Measurements from ENCODE around the gene CLDN7. TPM values are rescaled to one million over a fixed set of nuclear protein-coding genes. Genes with fewer than 3 reads are reported as not detected.
A peak's percentile ranks its signal among the peaks of the same experiment; 100 is the strongest.

CLDN7 gene, protein sequence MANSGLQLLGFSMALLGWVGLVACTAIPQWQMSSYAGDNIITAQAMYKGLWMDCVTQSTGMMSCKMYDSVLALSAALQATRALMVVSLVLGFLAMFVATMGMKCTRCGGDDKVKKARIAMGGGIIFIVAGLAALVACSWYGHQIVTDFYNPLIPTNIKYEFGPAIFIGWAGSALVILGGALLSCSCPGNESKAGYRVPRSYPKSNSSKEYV
- 1 to 10 TPM; 4.2 to 7.4 TPM for total RNA-seq
- 1 to 10 TPM; 5.7 to 8.6 (median 7.1) TPM for polyA plus RNA-seq
- 0.42 to 4.1 (median 2.3) reads per million in 6 experiments for total RNA-seq

DNA sequence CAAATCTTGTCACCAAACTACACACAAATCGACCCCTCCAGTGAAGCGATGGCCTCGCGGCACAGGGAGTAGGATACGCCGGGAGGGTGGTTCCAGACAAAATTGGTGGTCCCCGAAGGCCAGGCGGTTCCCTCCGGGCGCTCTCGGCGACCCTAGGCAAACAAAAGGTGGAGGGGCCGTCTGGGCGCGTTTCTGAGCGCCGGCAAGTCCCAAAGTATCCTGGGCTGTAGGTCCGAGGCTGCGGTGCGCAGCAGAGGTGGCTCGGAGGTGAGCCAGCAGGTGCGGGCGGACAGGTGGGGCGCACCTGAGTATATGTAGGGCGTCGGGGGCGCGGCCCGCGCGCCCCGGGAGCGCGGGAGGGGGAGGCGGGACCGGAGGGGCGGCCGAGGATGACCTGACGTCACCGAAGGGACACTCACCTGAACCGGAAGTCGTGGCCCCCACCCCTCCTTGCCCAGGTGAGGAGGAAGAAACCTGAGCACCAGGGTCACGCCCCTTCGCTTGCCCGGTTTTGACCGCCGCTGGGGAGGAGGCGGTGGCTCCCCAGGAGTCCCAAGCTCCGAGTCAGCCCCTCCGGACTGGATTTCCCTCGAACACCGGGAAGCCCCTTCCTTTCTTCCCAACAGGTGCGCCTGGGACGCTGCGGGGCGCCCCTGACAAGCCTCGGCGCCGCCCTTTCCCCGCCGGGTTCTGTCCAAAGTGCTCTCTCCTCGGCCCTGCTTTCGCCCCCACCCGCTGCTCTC, at the start of gene CLDN7:
Gene CLDN7 (minus strand): TSS at position 287 of the 743 bp plus-strand sequence. CDS start 435 bp downstream, outside the sequence.
- peak in 4 of 10 donors; percentile 7 to 70 (median 24) for DNase-seq
- POLR2A ChIA-PET = interaction anchor here (0.6 to 3.2 kb wide), 11 partner anchors 20 to 985 kb away, joined by 3 to 9 read pairs (median 4); partner anchors contain the start of genes ACADVL, ACAP1, DLG4 and GABARAP
- ATAC-seq = peak; percentile 16 to 29
- H3K27me3 Mint-ChIP-seq = peaks cover 0 to 6% (median 0%) of the 10 kb centered on the region in 5 donors
- peak within 1 kb of the TSS; percentile 83 to 92 (median 88) for H3K4me3 Mint-ChIP-seq
- H3K4me1 Mint-ChIP-seq = peaks cover 18 to 29% (median 26%) of the 10 kb centered on the region in 4 donors
- H3K27ac Mint-ChIP-seq = peak within 1 kb of the TSS; percentile 70 to 94 (median 90)
- no peaks in the 10 kb centered on the region for H3K9me3 Mint-ChIP-seq
- peaks cover 0 to 15% (median 0%) of the 10 kb centered on the region in 3 donors for H3K36me3 Mint-ChIP-seq

GRCh38 chr17:7311110-7311705, 48.9 kb upstream of the CLDN7 start:
- POLR2A ChIA-PET = interaction anchor here (2.9 to 14.2 kb wide), 4 partner anchors 10 to 39 kb away, joined by 11 to 168 read pairs (median 84); partner anchors contain the start of genes ACAP1 and NEURL4
- ATAC-seq = no peak
- Mint-ChIP-seq H3K4me3 (peak overlapping the region in 8 of 10 donors; percentile 18 to 93 (median 71)), H3K27me3 (peaks cover 0 to 4% (median 0%) of the 10 kb centered on the region in 5 donors), H3K36me3 (peaks cover 17 to 62% (median 27%) of the 10 kb centered on the region in 3 donors), H3K27ac (peak overlapping the region; percentile 19 to 100 (median 99)), H3K4me1 (peaks cover 37 to 73% (median 66%) of the 10 kb centered on the region in 4 donors), H3K9me3 (no peaks in the 10 kb centered on the region)
- no peak for DNase-seq

DNA sequence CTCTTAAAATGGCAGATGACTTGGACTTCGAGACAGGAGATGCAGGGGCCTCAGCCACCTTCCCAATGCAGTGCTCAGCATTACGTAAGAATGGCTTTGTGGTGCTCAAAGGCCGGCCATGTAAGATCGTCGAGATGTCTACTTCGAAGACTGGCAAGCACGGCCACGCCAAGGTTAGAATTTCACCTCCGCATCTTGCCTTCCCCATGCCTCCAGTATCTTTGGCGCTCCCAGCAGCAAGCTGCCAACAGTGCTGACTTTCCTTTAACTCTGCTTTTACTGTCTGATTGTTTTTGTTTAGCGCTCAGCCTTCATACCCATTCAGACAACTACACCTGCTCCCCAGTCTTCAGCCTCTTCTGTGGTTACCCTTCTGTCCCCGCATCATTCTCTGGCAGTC, 47.4 kb upstream of the CLDN7 start:
- POLR2A ChIA-PET = interaction anchor here (0.6 to 14.2 kb wide), 14 partner anchors 8 to 263 kb away, joined by 3 to 168 read pairs (median 4); partner anchors contain the start of genes ACAP1, NEURL4, SLC2A4 and TMEM102
- H3K4me1 Mint-ChIP-seq = peaks cover 31 to 65% (median 60%) of the 10 kb centered on the region in 4 donors
- no peak for DNase-seq

GRCh38 chr17:7308625-7309433, 46.6 kb upstream of the CLDN7 start:
- Mint-ChIP-seq H3K4me3 (peak overlapping the region; percentile 90 to 99 (median 96)), H3K9me3 (no peaks in the 10 kb centered on the region), H3K36me3 (peaks cover 17 to 54% (median 27%) of the 10 kb centered on the region in 3 donors), H3K4me1 (peaks cover 26 to 57% (median 54%) of the 10 kb centered on the region in 4 donors), H3K27ac (peak overlapping the region; percentile 95 to 100 (median 99)), H3K27me3 (peaks cover 0 to 4% (median 0%) of the 10 kb centered on the region in 5 donors)
- ATAC-seq (peak; percentile 26 to 40), DNase-seq (peak; percentile 64 to 95 (median 90))
- POLR2A ChIA-PET = interaction anchor here (0.6 to 14.2 kb wide), 23 partner anchors 9 to 377 kb away, joined by 3 to 168 read pairs (median 4); partner anchors contain the start of genes ACAP1, NEURL4, PHF23 and PLSCR3

More for the DNA sequence above, 47.4 kb upstream of the CLDN7 start:
- H3K36me3 Mint-ChIP-seq = peaks cover 17 to 59% (median 27%) of the 10 kb centered on the region in 3 donors
- peak overlapping the region; percentile 95 to 100 (median 99) for H3K27ac Mint-ChIP-seq
- H3K27me3 Mint-ChIP-seq = peaks cover 0 to 4% (median 0%) of the 10 kb centered on the region in 5 donors
- H3K9me3 Mint-ChIP-seq = no peaks in the 10 kb centered on the region
- peak overlapping the region; percentile 90 to 99 (median 96) for H3K4me3 Mint-ChIP-seq
- ATAC-seq = no peak

- ATAC-seq = peak; percentile 2 to 4
- Mint-ChIP-seq H3K4me1 (peaks cover 25 to 49% (median 45%) of the 10 kb centered on the region in 4 donors), H3K9me3 (no peaks in the 10 kb centered on the region), H3K27ac (peak overlapping the region; percentile 96 to 100 (median 99)), H3K27me3 (peaks cover 0 to 4% (median 0%) of the 10 kb centered on the region in 5 donors), H3K36me3 (peaks cover 17 to 45% (median 24%) of the 10 kb centered on the region in 3 donors), H3K4me3 (peak overlapping the region; percentile 90 to 99 (median 96))
- DNase-seq = peak in 9 of 10 donors; percentile 41 to 81 (median 62)
- POLR2A ChIA-PET = interaction anchor here (0.6 to 14.2 kb wide), 18 partner anchors 12 to 378 kb away, joined by 3 to 168 read pairs (median 4); partner anchors contain the start of genes ACAP1, NEURL4, PHF23 and PLSCR3
Observed at GRCh38 chr17:7307686-7308624, 45.7 kb upstream of the CLDN7 start.

- Mint-ChIP-seq H3K36me3 (peaks cover 17 to 36% (median 24%) of the 10 kb centered on the region in 3 donors), H3K4me3 (peak within 1 kb of the TSS; percentile 90 to 99 (median 96)), H3K9me3 (no peaks in the 10 kb centered on the region), H3K27me3 (peaks cover 0 to 4% (median 0%) of the 10 kb centered on the region in 5 donors), H3K4me1 (peaks cover 23 to 40% (median 37%) of the 10 kb centered on the region in 4 donors), H3K27ac (peak within 1 kb of the TSS; percentile 96 to 100 (median 99))
- DNase-seq (peak; percentile 98 to 100 (median 100)), ATAC-seq (peak; percentile 68 to 70)
- POLR2A ChIA-PET = interaction anchor here (0.7 to 14.2 kb wide), 4 partner anchors 8 to 852 kb away, joined by 4 to 168 read pairs (median 10); partner anchors contain the start of genes ACAP1, GPS2 and NEURL4
Observed at GRCh38 chr17:7306911-7307685, 44.8 kb upstream of the CLDN7 start, which contains the start of gene EIF5A. EIF5A (plus strand) TSS chr17:7307628; CDS start chr17:7309636, 2,008 bp downstream.

- H3K4me3 Mint-ChIP-seq = peak overlapping the region in 1 of 10 donors; percentile 28
- POLR2A ChIA-PET = no interaction called here
- peak overlapping the region in 2 of 10 donors; percentile 13 to 57 for H3K27ac Mint-ChIP-seq
Observed at GRCh38 chr17:7304179-7304578, 41.9 kb upstream of the CLDN7 start.

DNA sequence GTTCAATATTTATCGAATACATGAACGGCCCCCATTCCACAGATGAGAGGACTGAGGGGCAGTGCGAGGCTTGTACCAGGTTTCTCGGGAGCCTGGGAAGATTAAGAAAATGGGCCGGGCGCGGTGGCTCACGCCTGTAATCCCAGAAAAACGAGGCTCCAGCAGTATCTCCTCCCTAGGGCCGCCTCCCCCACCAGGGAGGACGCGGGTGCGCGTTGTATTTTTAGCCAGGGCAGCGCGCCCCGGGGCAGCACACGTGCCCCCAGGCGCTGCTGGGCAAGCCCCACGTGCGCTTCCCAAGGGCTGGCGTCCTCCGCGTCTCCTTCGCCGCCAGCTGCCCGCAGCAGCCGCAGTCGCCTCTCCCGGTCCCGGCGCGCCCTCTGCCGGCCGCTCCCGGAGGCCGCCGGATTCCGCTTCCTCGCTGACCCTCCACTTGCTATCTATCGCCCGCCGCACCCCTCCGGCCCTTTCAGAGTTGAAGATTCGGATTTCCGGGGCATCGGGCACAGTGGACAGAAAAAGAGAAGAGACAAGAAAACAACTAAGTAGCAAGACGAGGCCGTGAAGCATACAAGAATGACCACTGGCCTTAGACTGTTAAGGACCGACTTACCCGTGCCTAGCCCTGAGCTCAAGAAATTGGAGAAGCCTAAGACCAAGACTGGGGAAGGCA, 34.0 kb upstream of the CLDN7 start:
- POLR2A ChIA-PET = interaction anchor here (0.6 to 2.0 kb wide), 17 partner anchors 9 to 250 kb away, joined by 3 to 12 read pairs (median 6); partner anchors contain the start of genes ACAP1, NEURL4 and SLC2A4
- Mint-ChIP-seq H3K4me1 (peaks cover 10 to 24% (median 20%) of the 10 kb centered on the region in 4 donors), H3K27me3 (peaks cover 0 to 19% (median 7%) of the 10 kb centered on the region in 5 donors), H3K27ac (peak overlapping the region in 2 of 10 donors; percentile 46 to 67), H3K36me3 (no peaks in the 10 kb centered on the region), H3K4me3 (peak overlapping the region; percentile 16 to 96 (median 83)), H3K9me3 (no peaks in the 10 kb centered on the region)
- DNase-seq (peak; percentile 30 to 74 (median 58)), ATAC-seq (peak; percentile 11 to 21)

More at GRCh38 chr17:7304179-7304578, 41.9 kb upstream of the CLDN7 start:
- ATAC-seq (no peak), DNase-seq (no peak)
- Mint-ChIP-seq H3K9me3 (no peaks in the 10 kb centered on the region), H3K27me3 (peaks cover 0 to 4% (median 3%) of the 10 kb centered on the region in 5 donors), H3K4me1 (peaks cover 5 to 14% (median 9%) of the 10 kb centered on the region in 4 donors), H3K36me3 (peaks cover 2 to 8% (median 6%) of the 10 kb centered on the region in 3 donors)
